Right lobe of liver (tissue), 4 donors: ENCODE results near the gene PNPT1.

Experiments used
- POLR2A ChIP-seq: fragments of 450-650 bp; IDR thresholded peaks from one replicate; pipeline ENCODE4 v1.6.1; 2017; ENCODE audit warnings: antibody characterized with exemption, mild to moderate bottlenecking
- TF ChIP-seq, protein P1 (sequence below), 4 donors: fragments of 200-600 bp in 3 of 4; fragments of 450-650 bp in 1 of 4; IDR thresholded peaks; one replicate each; pipeline versions ENCODE4 v1.5.1 to v1.8.0; 2016 to 2022; ENCODE audit warnings: antibody characterized with exemption in 4 of 4, mild to moderate bottlenecking in 2 of 4
- donor health status: DM: no; HTN: no; CAD: no.
- donor health status: DM: no; HTN: no; CAD: no.
- donor health status: DM: no; HTN: yes; CAD: no.

DNA sequence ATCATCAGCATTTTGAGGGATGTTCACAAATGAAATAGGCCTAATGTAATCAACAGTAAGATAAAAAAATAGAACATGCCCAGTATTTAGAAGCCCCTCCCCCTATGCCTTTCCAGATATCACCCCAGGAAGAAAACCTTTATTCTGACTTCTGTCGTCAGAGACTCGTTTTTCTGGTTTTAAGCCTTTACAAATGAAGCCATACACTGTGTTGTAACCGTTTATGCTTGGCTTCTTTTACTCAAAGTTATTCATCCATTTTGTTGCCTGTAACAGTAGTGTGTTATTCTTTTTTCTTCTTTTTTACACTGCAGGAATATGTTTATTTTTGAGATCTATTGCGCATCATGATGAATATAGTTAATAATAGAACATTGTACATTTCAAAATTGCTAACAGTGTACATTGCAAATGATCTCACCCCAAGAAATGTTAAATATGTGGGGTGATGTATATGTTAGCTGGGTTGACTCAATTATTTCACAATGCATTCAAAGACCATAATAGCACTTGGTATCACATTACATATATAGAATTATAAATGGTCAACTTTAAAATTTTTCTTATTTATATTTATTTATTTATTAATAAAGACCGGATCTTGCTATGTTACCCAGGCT, 28.1 kb upstream of the PNPT1 start:
- TF ChIP-seq, protein P1, sequence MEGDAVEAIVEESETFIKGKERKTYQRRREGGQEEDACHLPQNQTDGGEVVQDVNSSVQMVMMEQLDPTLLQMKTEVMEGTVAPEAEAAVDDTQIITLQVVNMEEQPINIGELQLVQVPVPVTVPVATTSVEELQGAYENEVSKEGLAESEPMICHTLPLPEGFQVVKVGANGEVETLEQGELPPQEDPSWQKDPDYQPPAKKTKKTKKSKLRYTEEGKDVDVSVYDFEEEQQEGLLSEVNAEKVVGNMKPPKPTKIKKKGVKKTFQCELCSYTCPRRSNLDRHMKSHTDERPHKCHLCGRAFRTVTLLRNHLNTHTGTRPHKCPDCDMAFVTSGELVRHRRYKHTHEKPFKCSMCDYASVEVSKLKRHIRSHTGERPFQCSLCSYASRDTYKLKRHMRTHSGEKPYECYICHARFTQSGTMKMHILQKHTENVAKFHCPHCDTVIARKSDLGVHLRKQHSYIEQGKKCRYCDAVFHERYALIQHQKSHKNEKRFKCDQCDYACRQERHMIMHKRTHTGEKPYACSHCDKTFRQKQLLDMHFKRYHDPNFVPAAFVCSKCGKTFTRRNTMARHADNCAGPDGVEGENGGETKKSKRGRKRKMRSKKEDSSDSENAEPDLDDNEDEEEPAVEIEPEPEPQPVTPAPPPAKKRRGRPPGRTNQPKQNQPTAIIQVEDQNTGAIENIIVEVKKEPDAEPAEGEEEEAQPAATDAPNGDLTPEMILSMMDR (IDR thresholded peaks at IDR 0.05): no peak
- no peak for TF ChIP-seq POLR2A
